Tibial nerve (tissue), 4 donors: ENCODE measurements around the gene JOSD1. TPM values are rescaled to one million over a fixed set of nuclear protein-coding genes. Genes with fewer than 3 reads are reported as not detected.

Experiments
- DNase-seq, 2 donors: peaks; one replicate each; pipeline ENCODE4 v3.0.0-alpha.2; 2019; ENCODE audit warnings: low spot score in 2 of 2
- H3K27ac ChIP-seq, 4 donors: fragments of 200-600 bp; sonication (generic) in 3 of 4; one replicate each; pipeline ENCODE4 v1.5.1; 2017 to 2019; ENCODE audit warnings: mild to moderate bottlenecking in 1 of 4
- H3K27me3 ChIP-seq, 2 donors: fragments of 200-600 bp; sonication (generic) in 1 of 2; one replicate each; pipeline versions ENCODE4 v1.5.1 to v1.6.0; 2017 to 2019
- H3K36me3 ChIP-seq, 3 donors: fragments of 200-600 bp; sonication (generic); one replicate each; pipeline ENCODE4 v1.5.1; 2018 to 2019
- H3K4me1 ChIP-seq, 4 donors: fragments of 200-600 bp; sonication (generic) in 3 of 4; one replicate each; pipeline ENCODE4 v1.5.1; 2017 to 2019
- H3K4me3 ChIP-seq, 4 donors: fragments of 200-600 bp; sonication (generic) in 3 of 4; one replicate each; pipeline ENCODE4 v1.5.1; 2017 to 2019; ENCODE audit warnings: mild to moderate bottlenecking in 1 of 4, moderate library complexity in 1 of 4
- H3K9me3 ChIP-seq, 4 donors: fragments of 200-600 bp; sonication (generic) in 3 of 4; one replicate each; pipeline ENCODE4 v1.5.1; 2017 to 2019
- CTCF ChIP-seq, 5 experiments: fragments of 200-600 bp in 3 of 5; fragments of 450-650 bp in 2 of 5; sonication (generic) in 3 of 5; IDR thresholded peaks; one replicate each; pipeline ENCODE4 v1.5.1; 2016 to 2019; ENCODE audit warnings: antibody characterized with exemption in 5 of 5, mild to moderate bottlenecking in 3 of 5, moderate library complexity in 2 of 5
- EP300 ChIP-seq, 2 donors: sonication (generic); formaldehyde crosslinking; IDR thresholded peaks; one replicate each; pipeline ENCODE4 v1.6.1; 2017; ENCODE audit warnings: antibody characterized with exemption in 2 of 2, mild to moderate bottlenecking in 1 of 2
- POLR2A ChIP-seq, 2 donors: fragments of 450-650 bp; IDR thresholded peaks; one replicate each; pipeline ENCODE4 v1.6.1; 2017; ENCODE audit warnings: antibody characterized with exemption in 2 of 2, mild to moderate bottlenecking in 2 of 2, moderate library complexity in 2 of 2
- WGBS, 2 donors: methylation state at CpG; one replicate each; pipeline ENCODE4 v1.1.5; 2018; 5-methylcytosine and 5-hydroxymethylcytosine counted together
- total RNA-seq, 4 donors: library from RNA; depleted of rRNA; stranded (reverse); fragments of >200 nt; gene quantifications; one replicate each; pipeline ENCODE4 v1.1.0, GENCODE V29; 2016

JOSD1 gene
- total RNA-seq, 4 donors from 2014 or later = 50.7 to 86.4 (median 76.0) TPM

- no peaks in the 10 kb centered on the region for H3K27me3 ChIP-seq
- peak within 1 kb of the TSS; percentile 66 to 100 (median 95) for H3K4me3 ChIP-seq
- H3K9me3 ChIP-seq = no peaks in the 10 kb centered on the region
- peaks cover 0 to 11% (median 0%) of the 10 kb centered on the region in 3 donors for H3K36me3 ChIP-seq
- WGBS, 2 donors = 0 to 1% methylated on average over 50 to 54 of the region's 55 CpGs
- H3K27ac ChIP-seq = peak within 1 kb of the TSS; percentile 93 to 99 (median 96)
- TF ChIP-seq CTCF (IDR thresholded peaks at IDR 0.05) (peak in 4 of 5 experiments; percentile 5 to 44 (median 19)), EP300 (IDR thresholded peaks at IDR 0.05) (peak; percentile 90 to 92), POLR2A (IDR thresholded peaks at IDR 0.05) (peak; percentile 83 to 97)
- peak; percentile 98 to 99 for DNase-seq
- H3K4me1 ChIP-seq = peaks cover 0 to 44% (median 26%) of the 10 kb centered on the region in 4 donors
Measured at GRCh38 chr22:38705235-38706100, 4.7 kb upstream of the JOSD1 start, which contains the start of gene GTPBP1. Gene GTPBP1 (plus strand): TSS chr22:38705944. CDS start chr22:38705956, 12 bp downstream.

GRCh38 chr22:38704654-38705234, 4.0 kb upstream of the JOSD1 start:
- Histone ChIP-seq H3K9me3 (no peaks in the 10 kb centered on the region), H3K36me3 (peaks cover 0 to 5% (median 0%) of the 10 kb centered on the region in 3 donors), H3K27me3 (no peaks in the 10 kb centered on the region), H3K4me3 (peak overlapping the region; percentile 15 to 49 (median 30)), H3K4me1 (peaks cover 0 to 47% (median 28%) of the 10 kb centered on the region in 4 donors), H3K27ac (peak overlapping the region; percentile 79 to 94 (median 88))
- 8 to 12% methylated on average over 10 of the region's 10 CpGs for WGBS, 2 donors
- no peak for DNase-seq
- TF ChIP-seq CTCF (IDR thresholded peaks at IDR 0.05) (no peak), EP300 (IDR thresholded peaks at IDR 0.05) (no peak), POLR2A (IDR thresholded peaks at IDR 0.05) (no peak)

- H3K9me3 ChIP-seq = no peaks in the 10 kb centered on the region
- H3K4me1 ChIP-seq = peaks cover 0 to 63% (median 46%) of the 10 kb centered on the region in 4 donors
- TF ChIP-seq POLR2A (IDR thresholded peaks at IDR 0.05) (no peak), EP300 (IDR thresholded peaks at IDR 0.05) (no peak), CTCF (IDR thresholded peaks at IDR 0.05) (no peak)
- peak overlapping the region; percentile 58 to 94 (median 88) for H3K4me3 ChIP-seq
- DNase-seq = peak in 1 of 2 donors; percentile 41
- H3K27me3 ChIP-seq = no peaks in the 10 kb centered on the region
- peaks cover 0 to 14% (median 0%) of the 10 kb centered on the region in 3 donors for H3K36me3 ChIP-seq
- 0% methylated on average over 18 to 27 of the region's 57 CpGs for WGBS, 2 donors
- peak overlapping the region; percentile 90 to 99 (median 99) for H3K27ac ChIP-seq
Measured at GRCh38 chr22:38700270-38700788, 414 bp downstream of the JOSD1 start.

GRCh38 chr22:38699784-38700183, 959 bp downstream of the JOSD1 start:
- H3K4me1 ChIP-seq = peaks cover 0 to 62% (median 43%) of the 10 kb centered on the region in 4 donors
- 3 to 12% methylated on average over 6 of the region's 6 CpGs for WGBS, 2 donors
- peak in 1 of 2 donors; percentile 11 for TF ChIP-seq POLR2A (IDR thresholded peaks at IDR 0.05)
- TF ChIP-seq CTCF (IDR thresholded peaks at IDR 0.05) = no peak

More at GRCh38 chr22:38699784-38700183, 959 bp downstream of the JOSD1 start:
- no peak for DNase-seq
- Histone ChIP-seq H3K27me3 (no peaks in the 10 kb centered on the region), H3K36me3 (peaks cover 0 to 16% (median 0%) of the 10 kb centered on the region in 3 donors), H3K9me3 (no peaks in the 10 kb centered on the region), H3K27ac (peak overlapping the region; percentile 90 to 99 (median 99)), H3K4me3 (peak overlapping the region; percentile 58 to 94 (median 88))
